Measurements from ENCODE around the gene MCC. TPM values are rescaled to one million over a fixed set of nuclear protein-coding genes. Genes with fewer than 3 reads are reported as not detected.

Gene MCC
- total and polyA plus RNA-seq, 2 of the 4 experiments (the other 2 are of a cell fraction), result 5.0 to 20.6 TPM

- ATAC-seq (ENCODE audit: low read depth) (no peak), DNase-seq (no peak)
- H3K79me1 ChIP-seq (ENCODE audit: low read depth in 1 of 2, low read length in 2 of 2), result no peaks in the 10 kb centered on the region; a peak in 1 of 4 replicates
- no peaks in the 10 kb centered on the region for H4K20me1 ChIP-seq (ENCODE audit: insufficient read depth, low read length)
- no peak overlapping the region for H2BK15ac ChIP-seq (ENCODE audit: low read depth, low read length)
- no peaks in the 10 kb centered on the region for H3K36me3 ChIP-seq (ENCODE audit: control insufficient read depth, insufficient read depth, low read length)
- H3K56ac ChIP-seq (ENCODE audit: extremely low read depth, insufficient read depth, low read length), result no peak overlapping the region
- H3K9ac ChIP-seq (ENCODE audit: low read depth, low read length), result no peak overlapping the region
- H4K91ac ChIP-seq (ENCODE audit: insufficient read depth, low read depth, low read length), result no peak overlapping the region
- ChIA-PET CTCF (interaction anchor here (0.9 to 1.3 kb wide), 2 partner anchors 9 to 56 kb away, joined by 5 to 7 read pairs; no protein-coding TSS in a partner anchor), POLR2A (ENCODE audit: unreplicated experiment) (no interaction called here)
- no peak overlapping the region for H2AFZ ChIP-seq (replicated peaks; ENCODE audit: low read length, poor library complexity)
- no peak overlapping the region for H2BK20ac ChIP-seq (ENCODE audit: low read depth, low read length)
- no peak overlapping the region for H2AK5ac ChIP-seq (ENCODE audit: low read depth, low read length)
- no peak overlapping the region for H2BK120ac ChIP-seq (ENCODE audit: low read depth, low read length)
- H3K9me3 ChIP-seq (ENCODE audit: control insufficient read depth, insufficient read depth, low read length), result no peaks in the 10 kb centered on the region
- no peak overlapping the region for H4K8ac ChIP-seq (ENCODE audit: low read depth in 2 of 2, low read length in 2 of 2)
- in situ Hi-C loops (cut with MboI; ENCODE audit: low sequenced_read_pairs), result no loop called here
- H3K4me3 ChIP-seq (ENCODE audit: insufficient read depth, low read depth, low read length), result no peak overlapping the region
- no peaks in the 10 kb centered on the region for H3K27me3 ChIP-seq (ENCODE audit: control insufficient read depth, insufficient read depth, low read length)
- WGBS, 2 experiments (ENCODE audit: extremely low coverage in 2 of 2, insufficient read length in 1 of 2), result no CpG with 5 or more reads among the region's 2 CpGs
- H3K27ac ChIP-seq (ENCODE audit: insufficient read depth, low read length), result no peak overlapping the region
- intact Hi-C loops (cut with micrococcal nuclease), result no loop called here
- no peak overlapping the region for H2AK9ac ChIP-seq (replicated peaks; ENCODE audit: low read depth, low read length, poor library complexity)
- no peak overlapping the region for H3K18ac ChIP-seq (ENCODE audit: low read depth, low read length)
- no peak overlapping the region for H2BK5ac ChIP-seq (ENCODE audit: low read depth, low read length, poor library complexity, severe bottlenecking)
- H3K4me2 ChIP-seq (ENCODE audit: low read depth, low read length), result no peak overlapping the region
- dilution Hi-C loops (cut with HindIII; ENCODE audit: low sequenced_read_pairs, unreplicated experiment), result no loop called here
- no peak overlapping the region for H3K23ac ChIP-seq (ENCODE audit: low read depth, low read length)
- H3K4me1 ChIP-seq (ENCODE audit: control insufficient read depth, insufficient read depth, low read length), result peaks cover 4% of the 10 kb centered on the region; the same call in 1 of the 2 replicates
- no peak overlapping the region for H4K5ac ChIP-seq (ENCODE audit: low read depth, low read length)
- TF ChIP-seq RAD21 (IDR thresholded peaks at IDR 0.05; ENCODE audit: low read length) (no peak), USF2 (IDR thresholded peaks at IDR 0.05; ENCODE audit: low read depth, low read length) (no peak), CHD1 (IDR thresholded peaks at IDR 0.05; ENCODE audit: low read depth, low read length) (no peak), ELK1 (IDR thresholded peaks at IDR 0.05; ENCODE audit: borderline replicate concordance, low read depth, low read length) (no peak), RCOR1 (IDR thresholded peaks at IDR 0.05; ENCODE audit: insufficient replicate concordance, low read length) (no peak), NFE2L2 (IDR thresholded peaks at IDR 0.05; ENCODE audit: low read depth, low read length) (no peak)
- no TSS peak for BruUV-seq (replicated peaks)
- no peak overlapping the region for H3K4ac ChIP-seq (ENCODE audit: low read depth, low read length)
- H3K9me1 ChIP-seq (ENCODE audit: insufficient read depth, low read length), result no peaks in the 10 kb centered on the region
- H3K14ac ChIP-seq (replicated peaks; ENCODE audit: low read depth, low read length), result no peak overlapping the region
Measured at GRCh38 chr5:113321276-113321675, 167.0 kb downstream of the MCC start.
